ENCODE results near the gene RBPJL. TPM values are rescaled to one million over a fixed set of nuclear protein-coding genes. Genes with fewer than 3 reads are reported as not detected.

The RBPJL gene
- total and polyA plus RNA-seq, 7 donors, result 0.04 to 0.22 (median 0.04) TPM; not detected in 4

- H3K27ac ChIP-seq, result peak overlapping the region; percentile 90
- ATAC-seq, result peak; percentile 55 to 73 (median 68)
- no peaks in the 10 kb centered on the region for H3K36me3 ChIP-seq (ENCODE audit: insufficient read depth in 1 of 2, low read depth in 1 of 2)
- 17 to 32% (median 21%) methylated on average over 7 of the region's 7 CpGs for WGBS, 3 donors
- H3K9me3 ChIP-seq, result no peaks in the 10 kb centered on the region
- peak overlapping the region; percentile 5 for H3K4me3 ChIP-seq
- H3K27me3 ChIP-seq (ENCODE audit: insufficient read depth in 3 of 3, low read length in 2 of 3), result no peaks in the 10 kb centered on the region
- H3K4me1 ChIP-seq, result peaks cover 66% of the 10 kb centered on the region
- intact Hi-C loops (cut with DNase I), result loop anchor here in 1 of 2 donors (10.0 kb wide), 1 partner anchor 436 kb away; the partner anchor contains the start of genes DNTTIP1 and WFDC3
- DNase-seq, result peak; percentile 67 to 78
- no peak for TF ChIP-seq CTCF (IDR thresholded peaks at IDR 0.05)
Observed at GRCh38 chr20:45359069-45359405, 52.4 kb downstream of the RBPJL start.

- TF ChIP-seq CTCF (IDR thresholded peaks at IDR 0.05), result no peak
- intact Hi-C loops (cut with DNase I), result loop anchor here in 1 of 2 donors (10.0 kb wide), 1 partner anchor 435 kb away; the partner anchor contains the start of genes DNTTIP1 and WFDC3
- Histone ChIP-seq H3K27me3 (ENCODE audit: insufficient read depth in 3 of 3, low read length in 2 of 3) (no peaks in the 10 kb centered on the region), H3K27ac (peak overlapping the region; percentile 90), H3K4me1 (peaks cover 65% of the 10 kb centered on the region), H3K9me3 (no peaks in the 10 kb centered on the region), H3K36me3 (ENCODE audit: insufficient read depth in 1 of 2, low read depth in 1 of 2) (no peaks in the 10 kb centered on the region), H3K4me3 (no peak overlapping the region)
- WGBS, 3 donors, result 48 to 53% (median 53%) methylated on average over 9 of the region's 9 CpGs
- ATAC-seq (no peak), DNase-seq (no peak)
Observed at GRCh38 chr20:45359406-45360148, 52.9 kb downstream of the RBPJL start.

- no peak overlapping the region for H3K4me3 ChIP-seq
- no peaks in the 10 kb centered on the region for H3K9me3 ChIP-seq
- intact Hi-C loops (cut with DNase I), result loop anchor here (2.0 kb wide), 2 partner anchors 15 to 75 kb away; no protein-coding TSS in a partner anchor
- H3K4me1 ChIP-seq, result peaks cover 48% of the 10 kb centered on the region
- TF ChIP-seq CTCF (IDR thresholded peaks at IDR 0.05), result no peak
- H3K36me3 ChIP-seq (ENCODE audit: insufficient read depth in 1 of 2, low read depth in 1 of 2), result peaks cover 3 to 22% of the 10 kb centered on the region in 2 donors
- 81 to 87% (median 81%) methylated on average over 6 of the region's 6 CpGs for WGBS, 3 donors
- DNase-seq, result no peak
- ATAC-seq, result no peak
- no peaks in the 10 kb centered on the region for H3K27me3 ChIP-seq (ENCODE audit: insufficient read depth in 3 of 3, low read length in 2 of 3)
- peak overlapping the region; percentile 93 for H3K27ac ChIP-seq
Observed at GRCh38 chr20:45361793-45362192, 55.2 kb downstream of the RBPJL start.

GRCh38 chr20:45362804-45363610 lies 56.4 kb downstream of the RBPJL start, which contains the start of gene SYS1:
SYS1 (plus strand) TSS chr20:45363156; CDS start chr20:45363532, 376 bp downstream.
- no peaks in the 10 kb centered on the region for H3K9me3 ChIP-seq
- TF ChIP-seq CTCF (IDR thresholded peaks at IDR 0.05), result peak; percentile 90
- intact Hi-C loops (cut with DNase I), result loop anchor here (2.0 kb wide), 2 partner anchors 16 to 74 kb away; no protein-coding TSS in a partner anchor

More at GRCh38 chr20:45362804-45363610, 56.4 kb downstream of the RBPJL start, which contains the start of gene SYS1:
- no peaks in the 10 kb centered on the region for H3K27me3 ChIP-seq (ENCODE audit: insufficient read depth in 3 of 3, low read length in 2 of 3)
- ATAC-seq, result peak; percentile 75 to 85 (median 82)
- H3K36me3 ChIP-seq (ENCODE audit: insufficient read depth in 1 of 2, low read depth in 1 of 2), result peaks cover 9 to 34% of the 10 kb centered on the region in 2 donors
- DNase-seq, result peak; percentile 98 to 99
- H3K4me3 ChIP-seq, result peak within 1 kb of the TSS; percentile 83
- H3K4me1 ChIP-seq, result peaks cover 36% of the 10 kb centered on the region
- H3K27ac ChIP-seq, result peak within 1 kb of the TSS; percentile 93
- WGBS, 3 donors, result 0% methylated on average over 55 of the region's 55 CpGs
